K562 (cell line): ENCODE data around the gene UBE2L6. TPM values are rescaled to one million over a fixed set of nuclear protein-coding genes. Genes with fewer than 3 reads are reported as not detected.
A peak's percentile ranks its signal among the peaks of the same experiment; 100 is the strongest.

Experiments
- ATF2 ChIP-seq: sonication (generic); formaldehyde crosslinking; IDR thresholded peaks from 2 replicates; pipeline ENCODE4 v1.8.1; 2022; ENCODE audit warnings: missing genetic modification reagents
- CBFA2T3 ChIP-seq: fragments of 450-650 bp; IDR thresholded peaks from 2 replicates; pipeline ENCODE4 v1.6.1; 2017
- CBX3 ChIP-seq, 2 experiments: IDR thresholded peaks; 1 replicate in 1 of 2; 2 replicates in 1 of 2; pipeline ENCODE4 v1.6.1; 2012; ENCODE audit warnings: inconsistent platforms in 2 of 2, low read length in 2 of 2, borderline replicate concordance in 1 of 2, control low read depth in 1 of 2
- CHD4 ChIP-seq: fragments of 200-600 bp; sonication (generic); IDR thresholded peaks from 3 replicates; pipeline ENCODE4 v1.6.1; 2012; ENCODE audit warnings: low read depth, mild to moderate bottlenecking, mixed read lengths, low read length, inconsistent platforms; ENCODE audit not compliant: insufficient read depth, insufficient replicate concordance, poor library complexity, severe bottlenecking
- ESRRA ChIP-seq: fragments of 450-650 bp; IDR thresholded peaks from 2 replicates; pipeline ENCODE4 v1.6.1; 2014; ENCODE audit warnings: low read depth, mild to moderate bottlenecking, moderate library complexity, borderline replicate concordance
- GTF2F1 ChIP-seq: IDR thresholded peaks from 2 replicates; pipeline ENCODE4 v1.6.1; 2011; ENCODE audit warnings: low read depth, low read length, improper control_type of control experiment
- HDAC2 ChIP-seq: fragments of 450-650 bp; IDR thresholded peaks from 2 replicates; pipeline ENCODE4 v1.6.1; 2016; ENCODE audit warnings: mild to moderate bottlenecking
- KDM5B ChIP-seq: fragments of 200-600 bp; sonication (generic); IDR thresholded peaks from 2 replicates; pipeline ENCODE4 v1.6.1; 2012; ENCODE audit warnings: low read depth, mild to moderate bottlenecking, moderate library complexity, low read length, control low read depth, inconsistent platforms; ENCODE audit not compliant: insufficient replicate concordance
- NR2C2 ChIP-seq, 2 experiments: fragments of 200-800 bp in 1 of 2; sonication (Bioruptor generic) in 1 of 2; sonication (generic) in 1 of 2; formaldehyde crosslinking in 1 of 2; IDR thresholded peaks; 2 replicates each; pipeline versions ENCODE4 v1.6.1 to v1.8.0; 2016 to 2022; ENCODE audit warnings: mild to moderate bottlenecking in 1 of 2, missing compliant biosample characterization in 1 of 2, missing genetic modification characterization in 1 of 2, missing genetic modification reagents in 1 of 2
- PHB2 ChIP-seq: fragments of 450-650 bp; IDR thresholded peaks from 2 replicates; pipeline ENCODE4 v1.6.1; 2017; ENCODE audit warnings: low read depth
- SIN3B ChIP-seq: fragments of 450-650 bp; IDR thresholded peaks from 2 replicates; pipeline ENCODE4 v1.6.1; 2017; ENCODE audit warnings: low read depth, mild to moderate bottlenecking, moderate library complexity
- TAL1 ChIP-seq: fragments of 450-650 bp; IDR thresholded peaks from 2 replicates; pipeline ENCODE4 v1.6.1; 2016; ENCODE audit warnings: mild to moderate bottlenecking
- ZBTB40 ChIP-seq, 2 experiments: fragments of 450-650 bp in 1 of 2; sonication (generic) in 1 of 2; formaldehyde crosslinking in 1 of 2; IDR thresholded peaks; 2 replicates each; pipeline versions ENCODE4 v1.7.1 to v1.9.0; 2016 to 2022; ENCODE audit warnings: inconsistent platforms in 1 of 2, mild to moderate bottlenecking in 1 of 2, missing genetic modification reagents in 1 of 2
- ZBTB43 ChIP-seq: sonication (generic); formaldehyde crosslinking; IDR thresholded peaks from 2 replicates; pipeline ENCODE4 v1.8.0; 2023; ENCODE audit warnings: mild to moderate bottlenecking, missing genetic modification reagents
- ZBTB7A ChIP-seq: IDR thresholded peaks from 2 replicates; pipeline ENCODE4 v1.6.1; 2011; ENCODE audit warnings: low read depth, mild to moderate bottlenecking, low read length, moderate library complexity, borderline replicate concordance; ENCODE audit not compliant: control insufficient read depth
- ZNF696 ChIP-seq: fragments of 250-450 bp; sonication (Bioruptor Pico); conservative IDR thresholded peaks from 2 replicates; pipeline ENCODE4 v1.4.0; 2020; ENCODE audit warnings: mild to moderate bottlenecking, moderate library complexity
- polyA plus RNA-seq, 8 experiments: library from polyadenylated mRNA; depleted of rRNA in 4 of 8; stranded (reverse) in 5 of 8; unstranded in 3 of 8; fragments of >200 nt; fragmentation: Nextera tagmentation in 2 of 8; fragmentation: Illumina TruSeq in 1 of 8; extraction: Ambion mirVana in 2 of 8; extraction: Trizol in 1 of 8; gene quantifications; 2 replicates each; pipeline versions ENCODE4 v1.2.1 to v1.2.3, GENCODE V29; 2011 to 2014; ENCODE audit warnings: inconsistent platforms in 1 of 8, missing spikeins in 1 of 8
- total RNA-seq, 7 experiments: library from RNA; depleted of rRNA in 6 of 7; stranded (reverse); fragments of >200 nt in 6 of 7; fragmentation: Illumina TruSeq in 2 of 7; extraction: Trizol in 2 of 7; gene quantifications; 2 replicates each; pipeline versions ENCODE4 v1.2.1 to v1.2.3, GENCODE V29; 2011 to 2021; ENCODE audit warnings: low replicate concordance in 1 of 7

UBE2L6 gene
- total and polyA plus RNA-seq, 9 of the 15 experiments (the other 6 are each of a cell fraction or from before 2014, with no cell fraction given) = 5.9 to 24.9 (median 9.7) TPM

- no peak for TF ChIP-seq ZBTB40 (IDR thresholded peaks at IDR 0.05)
- TF ChIP-seq ZBTB40 (CRISPR knock-in tag; IDR thresholded peaks at IDR 0.05) = peak; percentile 54; the same call in 1 of the 2 replicates
- peak; percentile 93 for TF ChIP-seq CHD4
- no peak for TF ChIP-seq CBFA2T3
- TF ChIP-seq ZBTB7A = peak; percentile 21; the same call in 1 of the 2 replicates
- TF ChIP-seq CBX3 (IDR thresholded peaks at IDR 0.05; ENCODE audit: borderline replicate concordance in 1 of 2, low read length in 2 of 2) = peak in 1 of 2 experiments; percentile 53; a peak in 2 of 3 replicates
- TF ChIP-seq TAL1 = peak; percentile 3; the same call in 1 of the 2 replicates
- peak; percentile 8; the same call in 1 of the 2 replicates for TF ChIP-seq GTF2F1
- peak; percentile 36; the same call in 1 of the 2 replicates for TF ChIP-seq NR2C2 (CRISPR knock-in tag; IDR thresholded peaks at IDR 0.05)
- TF ChIP-seq NR2C2 (tag; IDR thresholded peaks at IDR 0.05) = no peak
- TF ChIP-seq KDM5B = peak; percentile 46
- TF ChIP-seq ATF2 (CRISPR knock-in tag) = no peak
- TF ChIP-seq SIN3B = peak; percentile 17; the same call in 1 of the 2 replicates
- TF ChIP-seq ZNF696 (CRISPR knock-in tag) = no peak
- peak; percentile 97 for TF ChIP-seq HDAC2
- TF ChIP-seq ESRRA = peak; percentile 100
- TF ChIP-seq ZBTB43 = no peak
- TF ChIP-seq PHB2 = 0 out of 2 replicates have a peak, but pooled peaks have one; percentile 29
Observed at GRCh38 chr11:57530215-57530595, 37.3 kb downstream of the UBE2L6 start (continued).
